GM10266 (cell line): ENCODE results near the gene HECTD3.

Experiments used
- DNase-seq: peaks from one replicate; pipeline ENCODE4 v3.0.0; 2012; ENCODE audit errors: extremely low spot score
- CTCF ChIP-seq: IDR thresholded peaks from 2 replicates; pipeline ENCODE4 v1.5.1; 2012; ENCODE audit warnings: mild to moderate bottlenecking, low read depth; ENCODE audit not compliant: control insufficient read depth, insufficient read depth; ENCODE audit errors: missing control alignments

The HECTD3 gene

GRCh38 chr1:45040297-45040696 lies 29.2 kb upstream of the HECTD3 start:
- no peak for DNase-seq
- TF ChIP-seq CTCF = no peak

DNA sequence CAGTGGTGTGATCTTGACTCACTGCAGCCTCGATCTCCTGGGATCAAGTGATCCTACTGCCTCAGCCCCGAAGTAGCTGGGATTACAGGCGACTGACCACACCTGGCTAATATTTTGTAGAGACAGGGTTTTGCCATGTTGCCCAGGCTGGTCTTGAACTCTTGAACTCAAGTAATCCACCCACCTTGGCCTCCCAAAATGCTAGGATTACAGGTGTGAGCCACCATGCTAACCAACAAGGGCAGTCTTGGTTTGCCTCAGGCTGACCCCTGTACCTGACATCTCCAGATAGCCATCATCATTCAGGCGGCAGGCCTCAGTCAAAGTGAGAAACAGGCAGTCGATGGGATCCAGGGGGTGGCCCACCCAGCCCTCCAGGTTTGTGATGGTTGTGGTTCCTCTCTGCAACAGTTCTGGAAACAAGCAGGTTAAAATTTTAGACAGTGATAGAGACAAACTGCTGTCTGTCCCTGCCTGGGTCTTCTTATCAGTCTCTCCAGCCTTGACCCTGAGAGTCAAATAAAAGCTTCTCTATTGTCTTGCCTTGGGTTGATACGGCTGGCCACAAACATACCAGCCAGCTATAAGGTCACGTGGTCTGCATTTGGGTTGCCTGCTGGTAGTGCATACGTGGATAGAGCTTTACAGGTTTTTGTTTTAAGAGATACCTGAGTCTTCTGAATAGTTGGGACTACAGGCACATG lies 27.7 kb upstream of the HECTD3 start:
- no peak for DNase-seq

GRCh38 chr1:45038240-45038639 lies 27.1 kb upstream of the HECTD3 start:
- DNase-seq = no peak

More for the DNA sequence above, 27.7 kb upstream of the HECTD3 start:
- no peak for TF ChIP-seq CTCF

DNA sequence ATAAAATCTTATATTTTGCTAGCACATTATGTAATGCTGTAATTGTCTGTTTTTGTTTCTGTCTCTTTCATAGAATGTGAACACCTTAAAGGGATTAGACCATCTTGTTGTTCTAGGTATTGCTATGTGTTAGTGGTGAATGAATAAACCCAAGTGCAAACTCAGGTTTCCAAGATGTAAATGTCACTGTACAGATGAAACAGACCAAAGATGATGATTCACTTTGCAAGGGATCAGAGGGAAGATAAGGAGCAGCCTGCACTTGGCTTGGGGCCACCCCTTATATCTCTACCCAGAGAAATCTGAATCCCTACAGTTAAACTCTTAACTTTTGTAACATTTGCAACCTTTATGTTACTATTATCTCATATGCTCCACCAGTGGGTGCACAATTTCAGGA lies 26.3 kb upstream of the HECTD3 start:
- TF ChIP-seq CTCF = no peak
- no peak for DNase-seq

More at GRCh38 chr1:45038240-45038639, 27.1 kb upstream of the HECTD3 start:
- TF ChIP-seq CTCF = no peak

GRCh38 chr1:45035631-45036301 lies 24.6 kb upstream of the HECTD3 start:
- TF ChIP-seq CTCF = no peak
- DNase-seq = no peak

DNA sequence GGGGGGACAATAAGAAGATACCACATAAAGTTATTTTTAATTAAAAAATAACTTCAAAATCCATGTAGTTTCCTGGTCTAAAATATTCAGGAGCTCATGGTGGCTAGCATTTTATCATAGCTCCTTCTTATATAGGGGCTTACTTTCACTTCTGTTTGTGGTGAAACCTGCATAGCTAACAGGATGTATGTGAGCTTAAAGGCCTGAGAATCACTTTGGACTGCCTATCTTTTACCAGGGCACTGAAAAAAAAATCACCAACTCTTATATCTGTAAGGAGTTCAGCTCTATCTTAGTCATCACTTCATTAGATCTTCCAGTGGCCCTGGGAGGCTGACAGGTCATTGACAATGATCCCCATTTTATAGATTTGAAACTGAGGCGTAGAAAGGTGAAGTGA lies 22.2 kb upstream of the HECTD3 start:
- no peak for DNase-seq

More for the DNA sequence above, 22.2 kb upstream of the HECTD3 start:
- no peak for TF ChIP-seq CTCF
